NT2/D1 (cell line): ENCODE measurements around the gene ENKD1.

ENCODE experiments used
- YY1 ChIP-seq: IDR thresholded peaks from 2 replicates; pipeline ENCODE4 v1.6.1; 2011; ENCODE audit not compliant: insufficient read length, insufficient read depth
- ZNF274 ChIP-seq: IDR thresholded peaks from 2 replicates; pipeline ENCODE4 v1.6.1; 2011; ENCODE audit warnings: mild to moderate bottlenecking, low read depth, low read length

GRCh38 chr16:67708368-67708771 lies 41.8 kb upstream of the ENKD1 start:
- TF ChIP-seq YY1 (no peak), ZNF274 (no peak)
